Esophagus muscularis mucosa (tissue), 3 donors: ENCODE measurements around the gene TMPRSS9.

Experiments used
- POLR2A ChIP-seq: fragments of 450-650 bp; IDR thresholded peaks from one replicate; pipeline ENCODE4 v1.6.1; 2017; ENCODE audit warnings: antibody characterized with exemption, moderate library complexity, mild to moderate bottlenecking, low read depth
- TF ChIP-seq, protein P1 (sequence below), 3 experiments: fragments of 200-600 bp in 2 of 3; fragments of 450-650 bp in 1 of 3; sonication (generic) in 2 of 3; IDR thresholded peaks; one replicate each; pipeline ENCODE4 v1.5.1; 2017 to 2019; ENCODE audit warnings: antibody characterized with exemption in 3 of 3, mild to moderate bottlenecking in 2 of 3, moderate library complexity in 1 of 3

GRCh38 chr19:2320049-2320448, 40.0 kb upstream of the TMPRSS9 start:
- no peak for TF ChIP-seq POLR2A
- TF ChIP-seq, protein P1, sequence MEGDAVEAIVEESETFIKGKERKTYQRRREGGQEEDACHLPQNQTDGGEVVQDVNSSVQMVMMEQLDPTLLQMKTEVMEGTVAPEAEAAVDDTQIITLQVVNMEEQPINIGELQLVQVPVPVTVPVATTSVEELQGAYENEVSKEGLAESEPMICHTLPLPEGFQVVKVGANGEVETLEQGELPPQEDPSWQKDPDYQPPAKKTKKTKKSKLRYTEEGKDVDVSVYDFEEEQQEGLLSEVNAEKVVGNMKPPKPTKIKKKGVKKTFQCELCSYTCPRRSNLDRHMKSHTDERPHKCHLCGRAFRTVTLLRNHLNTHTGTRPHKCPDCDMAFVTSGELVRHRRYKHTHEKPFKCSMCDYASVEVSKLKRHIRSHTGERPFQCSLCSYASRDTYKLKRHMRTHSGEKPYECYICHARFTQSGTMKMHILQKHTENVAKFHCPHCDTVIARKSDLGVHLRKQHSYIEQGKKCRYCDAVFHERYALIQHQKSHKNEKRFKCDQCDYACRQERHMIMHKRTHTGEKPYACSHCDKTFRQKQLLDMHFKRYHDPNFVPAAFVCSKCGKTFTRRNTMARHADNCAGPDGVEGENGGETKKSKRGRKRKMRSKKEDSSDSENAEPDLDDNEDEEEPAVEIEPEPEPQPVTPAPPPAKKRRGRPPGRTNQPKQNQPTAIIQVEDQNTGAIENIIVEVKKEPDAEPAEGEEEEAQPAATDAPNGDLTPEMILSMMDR (IDR thresholded peaks at IDR 0.05): no peak
